Muscle layer of colon (tissue), 2 donors: ENCODE measurements around the gene GRIK1.

Experiments
- H3K27ac ChIP-seq: one replicate; pipeline ENCODE4 v1.7.0; 2013; ENCODE audit warnings: low read depth, mild to moderate bottlenecking, low read length, moderate library complexity
- H3K27me3 ChIP-seq, 2 donors: one replicate each; pipeline ENCODE4 v1.7.0; 2013; ENCODE audit warnings: low read length in 2 of 2, mild to moderate bottlenecking in 2 of 2; ENCODE audit not compliant: insufficient read depth in 2 of 2, control insufficient read depth in 1 of 2
- H3K36me3 ChIP-seq: one replicate; pipeline ENCODE4 v1.7.0; 2013; ENCODE audit warnings: mild to moderate bottlenecking, low read length; ENCODE audit not compliant: insufficient read depth
- H3K4me1 ChIP-seq: one replicate; pipeline ENCODE4 v1.7.0; 2013; ENCODE audit warnings: mild to moderate bottlenecking, low read length; ENCODE audit not compliant: insufficient read depth
- H3K4me3 ChIP-seq, 2 donors: one replicate each; pipeline ENCODE4 v1.7.0; 2013; ENCODE audit warnings: low read length in 2 of 2, low read depth in 1 of 2, mild to moderate bottlenecking in 1 of 2, moderate library complexity in 1 of 2
- H3K9ac ChIP-seq: one replicate; pipeline ENCODE4 v1.7.0; 2013; ENCODE audit warnings: low read length
- H3K9me3 ChIP-seq: one replicate; pipeline ENCODE4 v1.7.0; 2013; ENCODE audit warnings: mild to moderate bottlenecking, low read length
- donor health status: abdominal sarcoma.
- donor health status: Adenocarcinoma of cecum.

The GRIK1 gene

DNA sequence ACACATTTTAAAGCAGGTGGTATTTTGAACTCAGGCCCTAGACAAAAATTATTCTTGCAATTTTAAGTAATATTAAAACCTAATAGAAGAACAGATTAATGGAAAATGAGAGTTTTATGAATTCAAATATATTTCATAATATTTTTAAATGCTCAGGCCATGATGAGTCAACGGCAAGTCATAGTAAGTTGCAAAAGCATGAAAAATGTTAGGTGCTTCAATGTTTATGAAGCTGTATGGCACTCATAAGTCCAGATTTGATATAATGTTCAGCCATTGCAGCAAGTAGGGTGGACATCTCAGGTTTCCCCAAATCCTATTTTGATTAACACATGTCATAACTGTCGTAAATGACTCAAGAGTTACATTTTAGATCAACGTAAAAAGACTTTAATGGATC, 112.6 kb downstream of the GRIK1 start:
- H3K36me3 ChIP-seq = no peaks in the 10 kb centered on the region
- no peak overlapping the region for H3K27ac ChIP-seq
- no peaks in the 10 kb centered on the region for H3K4me1 ChIP-seq

DNA sequence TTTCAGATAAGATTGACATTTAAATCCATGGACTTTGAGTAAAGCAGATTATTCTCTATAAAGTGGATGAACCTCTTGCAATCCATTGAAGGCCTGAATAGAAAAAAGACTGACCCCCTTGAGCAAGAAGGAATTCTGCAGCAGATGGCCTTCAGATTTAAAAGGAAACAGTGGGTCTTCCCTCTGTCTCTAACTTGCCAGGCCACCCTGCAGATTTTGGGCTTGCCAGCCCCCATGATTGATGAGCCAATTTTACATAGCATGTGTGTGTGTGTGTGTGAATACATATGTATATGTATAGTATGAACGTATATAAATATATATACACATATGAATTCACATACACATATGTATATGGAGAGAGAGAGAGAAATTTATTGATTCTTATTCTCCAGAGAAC, 113.4 kb downstream of the GRIK1 start:
- Histone ChIP-seq H3K36me3 (no peaks in the 10 kb centered on the region), H3K9me3 (no peaks in the 10 kb centered on the region), H3K4me1 (no peaks in the 10 kb centered on the region), H3K27ac (no peak overlapping the region), H3K9ac (no peak overlapping the region), H3K4me3 (no peak overlapping the region), H3K27me3 (no peaks in the 10 kb centered on the region)

More for the DNA sequence above, 112.6 kb downstream of the GRIK1 start:
- no peak overlapping the region for H3K4me3 ChIP-seq
- H3K9ac ChIP-seq = no peak overlapping the region
- no peaks in the 10 kb centered on the region for H3K27me3 ChIP-seq
- no peaks in the 10 kb centered on the region for H3K9me3 ChIP-seq

DNA sequence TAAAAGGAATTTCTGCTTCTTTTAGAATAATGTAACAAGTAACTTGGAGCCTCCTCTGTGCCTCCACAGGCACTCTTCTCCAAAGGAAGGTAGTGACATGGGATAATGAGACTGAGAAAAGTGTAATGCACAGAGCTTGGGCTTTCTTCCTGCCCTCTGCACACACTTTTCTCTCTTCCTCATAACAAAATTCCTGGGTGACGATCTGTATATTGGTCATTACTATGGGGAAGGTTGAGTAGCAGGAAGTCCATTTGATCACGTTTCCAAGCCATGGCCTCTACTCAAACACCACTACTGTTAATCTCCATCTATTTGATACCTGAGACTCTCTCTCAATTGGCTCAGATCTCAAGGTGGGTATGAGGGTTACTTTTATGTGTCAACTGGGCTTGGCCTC, 113.9 kb downstream of the GRIK1 start:
- Histone ChIP-seq H3K27me3 (no peaks in the 10 kb centered on the region), H3K9me3 (no peaks in the 10 kb centered on the region), H3K27ac (no peak overlapping the region), H3K36me3 (no peaks in the 10 kb centered on the region), H3K4me3 (no peak overlapping the region), H3K4me1 (no peaks in the 10 kb centered on the region), H3K9ac (no peak overlapping the region)

DNA sequence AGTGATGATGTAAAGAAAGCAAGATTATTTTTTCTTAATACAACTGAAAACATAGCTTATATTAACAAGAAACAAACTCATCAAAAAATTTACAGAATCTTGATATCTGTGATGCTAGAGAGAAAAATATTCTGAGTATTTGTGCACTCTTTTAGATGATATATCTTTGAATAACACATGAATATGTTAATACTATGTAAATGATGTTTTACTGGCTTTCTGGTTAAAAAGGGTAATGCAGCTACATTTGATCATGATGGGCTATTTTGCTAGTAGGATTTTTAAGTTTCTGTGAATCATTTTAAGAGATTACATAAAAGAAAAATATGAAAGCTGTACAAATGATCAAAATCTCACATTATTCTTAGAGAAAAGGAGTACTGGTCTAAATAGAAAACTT, 114.5 kb downstream of the GRIK1 start:
- no peak overlapping the region for H3K4me3 ChIP-seq
- H3K27me3 ChIP-seq = no peaks in the 10 kb centered on the region

GRCh38 chr21:29822064-29822463, 117.7 kb downstream of the GRIK1 start:
- Histone ChIP-seq H3K9me3 (no peaks in the 10 kb centered on the region), H3K36me3 (no peaks in the 10 kb centered on the region), H3K27me3 (no peaks in the 10 kb centered on the region), H3K9ac (no peak overlapping the region), H3K4me1 (no peaks in the 10 kb centered on the region), H3K4me3 (no peak overlapping the region), H3K27ac (no peak overlapping the region)

More for the DNA sequence above, 114.5 kb downstream of the GRIK1 start:
- Histone ChIP-seq H3K4me1 (no peaks in the 10 kb centered on the region), H3K27ac (no peak overlapping the region), H3K9me3 (no peaks in the 10 kb centered on the region), H3K9ac (no peak overlapping the region), H3K36me3 (no peaks in the 10 kb centered on the region)

GRCh38 chr21:29821230-29821629, 118.6 kb downstream of the GRIK1 start:
- no peak overlapping the region for H3K4me3 ChIP-seq

GRCh38 chr21:29819675-29820326, 120.0 kb downstream of the GRIK1 start:
- no peaks in the 10 kb centered on the region for H3K27me3 ChIP-seq
- H3K27ac ChIP-seq = no peak overlapping the region
- H3K4me1 ChIP-seq = no peaks in the 10 kb centered on the region
- H3K36me3 ChIP-seq = no peaks in the 10 kb centered on the region
- H3K9ac ChIP-seq = no peak overlapping the region
- H3K9me3 ChIP-seq = no peaks in the 10 kb centered on the region
- no peak overlapping the region for H3K4me3 ChIP-seq

More at GRCh38 chr21:29821230-29821629, 118.6 kb downstream of the GRIK1 start:
- Histone ChIP-seq H3K9me3 (no peaks in the 10 kb centered on the region), H3K27ac (no peak overlapping the region), H3K36me3 (no peaks in the 10 kb centered on the region), H3K27me3 (no peaks in the 10 kb centered on the region), H3K4me1 (no peaks in the 10 kb centered on the region), H3K9ac (no peak overlapping the region)

DNA sequence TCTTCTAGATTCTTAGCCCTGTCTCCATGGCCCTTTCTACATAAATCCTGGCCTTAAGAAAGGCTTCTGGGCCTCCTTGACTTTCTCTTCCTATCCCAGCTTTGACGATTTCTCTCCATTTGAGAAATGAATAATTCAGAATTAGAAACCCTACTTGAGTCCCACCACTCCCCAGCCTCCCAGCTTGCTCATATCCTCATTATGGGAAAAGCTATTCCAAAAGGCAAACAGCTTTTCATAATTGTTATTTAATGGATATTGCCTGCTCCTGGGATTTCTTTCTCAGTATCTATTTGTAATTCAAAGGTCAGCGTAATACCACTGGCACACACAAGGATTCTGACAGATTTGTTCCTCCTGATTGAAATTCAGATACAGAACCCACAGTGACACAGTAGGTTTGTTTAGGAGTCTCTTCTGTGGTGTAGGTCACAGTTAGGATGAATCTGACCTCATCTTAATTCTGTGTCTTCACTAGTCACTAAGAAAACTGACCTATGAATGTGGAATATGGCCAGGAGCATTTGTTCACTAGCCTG, 121.3 kb downstream of the GRIK1 start:
- H3K9ac ChIP-seq = no peak overlapping the region
- H3K4me3 ChIP-seq = no peak overlapping the region
- H3K4me1 ChIP-seq = no peaks in the 10 kb centered on the region

DNA sequence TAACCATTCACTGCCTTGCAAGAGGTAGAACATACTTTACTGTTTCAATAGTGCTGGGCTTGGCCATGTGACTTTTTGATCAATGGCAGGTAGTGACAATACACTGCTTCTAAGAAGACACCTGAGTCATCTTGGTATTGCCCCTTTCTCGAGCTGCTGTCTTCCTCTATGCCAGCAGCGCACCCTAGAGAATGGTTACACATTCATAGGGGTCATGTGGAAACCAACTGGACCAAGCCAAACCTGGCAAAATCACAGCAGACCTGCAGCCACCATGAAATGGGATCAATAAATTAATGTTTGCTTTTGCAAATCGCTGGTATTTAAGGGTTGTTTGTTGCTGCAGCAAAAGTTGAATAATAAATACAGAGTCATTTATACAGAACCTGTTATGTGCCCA, 122.3 kb downstream of the GRIK1 start:
- no peaks in the 10 kb centered on the region for H3K36me3 ChIP-seq
- no peaks in the 10 kb centered on the region for H3K9me3 ChIP-seq
- no peaks in the 10 kb centered on the region for H3K27me3 ChIP-seq
- no peak overlapping the region for H3K9ac ChIP-seq
- no peak overlapping the region for H3K4me3 ChIP-seq
- no peak overlapping the region for H3K27ac ChIP-seq
- H3K4me1 ChIP-seq = no peaks in the 10 kb centered on the region

More for the DNA sequence above, 121.3 kb downstream of the GRIK1 start:
- Histone ChIP-seq H3K36me3 (no peaks in the 10 kb centered on the region), H3K27ac (no peak overlapping the region), H3K9me3 (no peaks in the 10 kb centered on the region), H3K27me3 (no peaks in the 10 kb centered on the region)

DNA sequence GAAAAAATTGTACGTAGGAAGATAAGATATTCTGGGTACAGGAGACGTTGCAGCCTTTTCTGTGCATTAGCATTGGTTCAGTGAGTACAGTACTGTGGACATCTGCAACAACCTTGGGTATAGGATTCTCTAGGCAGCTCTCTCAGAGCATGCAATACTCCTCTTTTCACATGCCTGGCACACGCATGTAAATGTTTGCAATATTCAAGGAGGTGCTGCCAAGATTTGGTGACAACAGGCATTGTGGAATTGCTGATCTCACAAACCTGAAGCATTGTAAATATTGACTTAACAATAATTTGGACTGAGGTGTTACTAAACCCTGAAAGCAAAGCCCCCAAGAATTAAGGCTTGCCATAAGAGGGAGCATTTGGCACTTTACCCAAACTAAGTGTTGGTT, 126.8 kb downstream of the GRIK1 start:
- Histone ChIP-seq H3K27me3 (no peaks in the 10 kb centered on the region), H3K27ac (no peak overlapping the region), H3K9me3 (no peaks in the 10 kb centered on the region), H3K9ac (no peak overlapping the region), H3K4me3 (no peak overlapping the region), H3K36me3 (no peaks in the 10 kb centered on the region), H3K4me1 (no peaks in the 10 kb centered on the region)

DNA sequence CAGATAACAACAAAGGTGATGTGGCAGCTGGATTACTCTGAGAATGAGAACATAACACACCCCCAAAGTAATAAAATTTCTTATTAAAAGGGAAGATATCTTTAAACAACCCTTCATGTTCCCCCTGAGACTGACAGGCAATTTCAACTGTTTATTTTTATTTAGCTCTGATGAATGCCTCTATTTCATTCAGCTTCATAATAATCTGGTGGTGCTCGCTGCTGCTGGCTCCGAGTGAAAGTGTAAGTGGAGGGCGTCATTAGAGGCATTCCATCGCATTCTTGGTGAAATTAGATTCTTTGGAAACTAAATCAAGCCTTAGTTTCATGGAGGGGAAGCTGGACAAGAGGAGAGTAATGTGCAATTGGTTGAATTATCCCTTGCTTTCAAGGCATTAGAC, 128.9 kb downstream of the GRIK1 start:
- Histone ChIP-seq H3K27ac (no peak overlapping the region), H3K9ac (no peak overlapping the region), H3K36me3 (no peaks in the 10 kb centered on the region), H3K27me3 (no peaks in the 10 kb centered on the region), H3K4me1 (no peaks in the 10 kb centered on the region), H3K4me3 (no peak overlapping the region), H3K9me3 (no peaks in the 10 kb centered on the region)

DNA sequence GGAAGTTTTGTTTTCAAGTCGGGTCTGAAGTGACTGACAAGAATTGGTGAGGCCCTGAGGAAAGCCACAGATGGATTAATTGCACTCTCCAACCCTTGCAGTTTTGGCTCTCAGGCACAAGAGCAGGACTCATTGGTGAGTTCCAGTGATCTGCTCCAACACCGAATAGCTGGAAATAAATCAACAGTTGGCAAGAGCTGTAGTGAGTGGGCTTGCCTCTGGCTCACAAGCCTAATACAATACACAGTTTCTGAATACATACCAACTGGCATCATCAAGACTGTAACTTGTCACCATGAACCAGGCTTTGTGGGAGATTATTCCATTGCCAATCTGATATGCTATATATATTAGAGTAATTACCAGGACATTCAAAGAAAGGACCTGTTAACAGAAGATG, 131.6 kb downstream of the GRIK1 start:
- Histone ChIP-seq H3K9me3 (no peaks in the 10 kb centered on the region), H3K4me3 (no peak overlapping the region), H3K36me3 (no peaks in the 10 kb centered on the region), H3K4me1 (no peaks in the 10 kb centered on the region), H3K9ac (no peak overlapping the region), H3K27ac (no peak overlapping the region), H3K27me3 (no peaks in the 10 kb centered on the region)
